HepG2 (cell line): ENCODE results near the gene PDPK1. TPM values are rescaled to one million over a fixed set of nuclear protein-coding genes. Genes with fewer than 3 reads are reported as not detected.
"Not testable (repeated sequence)": the region's sequence is repeated elsewhere in the genome, so short reads cannot be mapped to it uniquely, and the experiment has no call there.

Source experiments
- ATAC-seq: fragments of 200-7000 bp; cut with Tn5 transposase; 3 replicates; pipeline ENCODE4 v1.9.1; 2020; ENCODE audit warnings: mild to moderate bottlenecking, moderate library complexity
- BruUV-seq: library from RNA; stranded (reverse); fragments of 400-500 nt; replicated peaks from 2 replicates; lab custom pipeline; 2021; lab: Mats Ljungman, UMichigan
- CTCF ChIA-PET: fragments of 300-600 bp; formaldehyde crosslinking; extraction: SDS; loops from one replicate; lab custom pipeline; 2021; ENCODE audit warnings: low total read pairs, inconsistent platforms, low intra/inter-chr PET ratio; lab: Yijun Ruan, JAX
- POLR2A ChIA-PET: fragments of 350-600 bp; sonication (Branson Sonifier 250); formaldehyde crosslinking; loops from one replicate; lab custom pipeline; 2020; ENCODE audit warnings: antibody characterized with exemption, inconsistent platforms; lab: Yijun Ruan, JAX
- DNase-seq: peaks from one replicate; pipeline ENCODE4 v3.0.0-alpha.2; 2015; ENCODE audit warnings: low spot score
- FAIRE-seq: peaks from 3 replicates; lab custom pipeline; 2011; peaks lifted over from hg19 to GRCh38; lab: Jason Lieb, UNC
- H2AFZ ChIP-seq: one replicate; pipeline ENCODE4 v1.6.1; 2011; ENCODE audit warnings: low read length, inconsistent platforms
- H3K27ac ChIP-seq: fragments of 300-600 bp; 3 replicates; pipeline ENCODE4 v1.8.0; 2011; ENCODE audit warnings: mixed run types, mild to moderate bottlenecking, mixed read lengths, low read length, inconsistent platforms; ENCODE audit not compliant: insufficient read depth; ENCODE audit errors: extremely low read length
- H3K27me3 ChIP-seq, 2 experiments: fragments of 200-600 bp in 1 of 2; 2 replicates in 1 of 2; 3 replicates in 1 of 2; pipeline versions ENCODE4 v1.6.0 to v1.8.0; 2011; ENCODE audit warnings: low read length in 2 of 2, mild to moderate bottlenecking in 2 of 2, moderate library complexity in 2 of 2, inconsistent platforms in 1 of 2; ENCODE audit not compliant: insufficient read depth in 2 of 2, control insufficient read depth in 1 of 2
- H3K36me3 ChIP-seq, 2 experiments: fragments of 200-600 bp in 1 of 2; replicated peaks in 1 of 2; 2 replicates in 1 of 2; 3 replicates in 1 of 2; pipeline versions ENCODE4 v1.5.1 to v1.8.0; 2011; ENCODE audit warnings: low read length in 2 of 2, inconsistent platforms in 1 of 2; ENCODE audit not compliant: insufficient read depth in 2 of 2, control insufficient read depth in 1 of 2
- H3K4me1 ChIP-seq: 2 replicates; pipeline ENCODE4 v1.5.1; 2012; ENCODE audit warnings: low read length, inconsistent platforms; ENCODE audit not compliant: insufficient read depth
- H3K4me2 ChIP-seq: 2 replicates; pipeline ENCODE4 v1.6.0; 2011; ENCODE audit warnings: low read depth, low read length, inconsistent platforms
- H3K4me3 ChIP-seq, 3 experiments: fragments of 200-600 bp in 1 of 3; sonication (generic), shearing (Covaris generic) in 1 of 3; replicated peaks in 1 of 3; 2 replicates each; pipeline ENCODE4 v1.5.1; 2011 to 2016; ENCODE audit warnings: low read length in 3 of 3, inconsistent platforms in 2 of 3, low read depth in 2 of 3, mild to moderate bottlenecking in 2 of 3, control low read depth in 1 of 3, mixed read lengths in 1 of 3; ENCODE audit not compliant: insufficient read depth in 1 of 3
- H3K79me2 ChIP-seq: one replicate; pipeline ENCODE4 v1.6.1; 2011; ENCODE audit warnings: low read length, inconsistent platforms; ENCODE audit not compliant: insufficient read depth
- H3K9ac ChIP-seq: 2 replicates; pipeline ENCODE4 v1.6.0; 2011; ENCODE audit warnings: mild to moderate bottlenecking, low read depth, low read length, inconsistent platforms; ENCODE audit not compliant: insufficient read depth
- H3K9me3 ChIP-seq: 2 replicates; pipeline ENCODE4 v1.5.1; 2012; ENCODE audit warnings: mild to moderate bottlenecking, low read length
- H4K20me1 ChIP-seq: 2 replicates; pipeline ENCODE4 v1.6.0; 2011; ENCODE audit warnings: inconsistent platforms, mild to moderate bottlenecking, low read length, moderate library complexity; ENCODE audit not compliant: insufficient read depth
- AGO1 ChIP-seq: fragments of 200-400 bp; formaldehyde crosslinking; IDR thresholded peaks from 2 replicates; pipeline ENCODE4 v1.6.1; 2017; ENCODE audit warnings: mild to moderate bottlenecking, low read depth, low read length, moderate library complexity; ENCODE audit not compliant: poor library complexity, severe bottlenecking
- HDAC2 ChIP-seq: sonication (generic); formaldehyde crosslinking; IDR thresholded peaks from 2 replicates; pipeline ENCODE4 v1.4.0; 2020; ENCODE audit warnings: missing genetic modification reagents
- HMG20A ChIP-seq: IDR thresholded peaks from 2 replicates; pipeline ENCODE4 v1.6.1; 2016; ENCODE audit warnings: borderline replicate concordance
- POLR2A ChIP-seq, 2 experiments: IDR thresholded peaks; 2 replicates each; pipeline ENCODE4 v1.6.1; 2011; ENCODE audit warnings: low read depth in 2 of 2, low read length in 2 of 2, mild to moderate bottlenecking in 1 of 2, moderate library complexity in 1 of 2; ENCODE audit not compliant: insufficient read depth in 1 of 2
- ZFP37 ChIP-seq: sonication (generic); formaldehyde crosslinking; IDR thresholded peaks from 2 replicates; pipeline ENCODE4 v1.4.0; 2020; ENCODE audit warnings: missing genetic modification reagents, borderline replicate concordance
- WGBS: methylation state at CpG from one replicate; pipeline ENCODE4 v1.1.6; 2017; ENCODE audit warnings: low lambda C conversion rate; 5-methylcytosine and 5-hydroxymethylcytosine counted together
- in situ Hi-C: cut with HindIII; loops from 2 replicates; pipeline ENCODE4 v1.10.0; 2017; ENCODE audit warnings: low pct_unique_long_range_greater_than_20kb; ENCODE audit not compliant: extremely low pct_ligation_motif_present
- intact Hi-C: fragments of 100-400 bp; cut with micrococcal nuclease; formaldehyde crosslinking; loops from one replicate; pipeline ENCODE4 v1.10.0; 2022; ENCODE audit not compliant: unreplicated experiment
- polyA plus RNA-seq, 8 experiments: library from polyadenylated mRNA; depleted of rRNA in 3 of 8; stranded (reverse) in 7 of 8; unstranded in 1 of 8; fragments of >200 nt; fragmentation: Illumina TruSeq in 4 of 8; extraction: Trizol in 4 of 8; gene quantifications; 2 replicates each; pipeline versions ENCODE4 v1.2.1 to v1.2.3, GENCODE V29; 2011 to 2016; ENCODE audit warnings: low read depth in 4 of 8, missing spikeins in 1 of 8, mixed read lengths in 1 of 8; ENCODE audit not compliant: insufficient read depth in 1 of 8
- total RNA-seq, 5 experiments: library from RNA; depleted of rRNA; stranded (reverse); fragments of >200 nt; fragmentation: Illumina TruSeq; extraction: Trizol; gene quantifications; 2 replicates each; pipeline ENCODE4 v1.2.3, GENCODE V29; 2016; ENCODE audit warnings: low read depth in 1 of 5

PDPK1 gene
- total and polyA plus RNA-seq, 2 of the 13 experiments (the other 11 are each of a cell fraction or from before 2014, with no cell fraction given): 59.6 to 129 TPM

DNA sequence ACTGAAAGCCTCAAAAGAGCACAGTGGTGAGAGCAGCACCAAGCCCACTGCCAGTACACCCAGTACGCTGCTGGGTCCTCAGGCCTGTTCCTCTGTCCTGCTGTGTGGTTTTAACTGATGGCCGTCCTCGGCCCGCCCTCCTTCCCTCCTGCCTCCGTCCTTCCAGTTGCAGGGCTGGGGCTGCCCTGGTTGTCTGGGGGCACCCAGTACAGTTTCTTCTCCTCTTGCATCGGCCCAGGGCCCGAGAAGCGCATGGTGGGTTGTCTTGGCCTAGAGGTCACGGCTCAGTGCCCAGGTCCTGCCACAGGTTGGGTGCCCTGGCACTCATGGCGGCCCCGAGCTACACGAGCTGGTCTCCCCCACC is 73.7 kb downstream of the PDPK1 start:
- no TSS peak for BruUV-seq
- ATAC-seq (no peak), FAIRE-seq (no peak), DNase-seq (no peak)
- WGBS: 95% methylated on average over 8 of the region's 12 CpGs
- Histone ChIP-seq H3K36me3 (peaks cover 5 to 15% of the 10 kb centered on the region in 2 experiments; a peak in 4 of 5 replicates), H3K27me3 (no peaks in the 10 kb centered on the region), H2AFZ (no peak overlapping the region), H3K27ac (no peak overlapping the region), H3K4me2 (no peak overlapping the region), H3K4me3 (no peak overlapping the region), H3K9ac (no peak overlapping the region), H4K20me1 (no peaks in the 10 kb centered on the region), H3K9me3 (no peaks in the 10 kb centered on the region), H3K4me1 (no peaks in the 10 kb centered on the region), H3K79me2 (peaks cover 4% of the 10 kb centered on the region)
- intact Hi-C loops: no loop called here
- in situ Hi-C loops: no loop called here
- TF ChIP-seq POLR2A (IDR thresholded peaks at IDR 0.05; ENCODE audit: insufficient read depth in 1 of 2, low read depth in 2 of 2, low read length in 2 of 2) (peak in 1 of 2 experiments; percentile 42; a peak in 1 of 4 replicates), HMG20A (no peak), HDAC2 (no peak), AGO1 (peak; percentile 91), ZFP37 (no peak)
- ChIA-PET CTCF (no interaction called here), POLR2A (no interaction called here)

DNA sequence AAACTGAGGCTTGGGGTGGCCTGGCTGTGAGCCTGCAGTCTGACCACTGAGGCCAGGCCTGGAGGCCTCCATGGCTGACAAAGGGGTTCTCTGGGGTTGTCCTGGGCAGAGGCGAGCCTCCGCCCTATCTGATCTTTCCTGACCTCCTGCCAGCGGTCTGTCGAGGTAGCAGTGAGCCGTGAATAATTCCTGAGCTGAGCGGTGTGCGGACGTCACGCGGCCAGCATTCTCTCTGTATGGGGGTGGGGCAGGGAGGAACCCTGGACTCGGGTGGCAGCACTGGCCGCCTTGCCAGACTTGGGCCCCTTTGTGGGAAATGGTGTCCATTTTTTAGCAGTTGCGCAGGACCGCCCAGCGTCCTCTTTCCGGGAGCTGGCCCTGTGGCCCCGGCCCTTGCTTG is 74.1 kb downstream of the PDPK1 start:
- peaks cover 5 to 15% of the 10 kb centered on the region in 2 experiments; a peak in 4 of 5 replicates for H3K36me3 ChIP-seq
- H3K9me3 ChIP-seq, BruUV-seq, H4K20me1 ChIP-seq, H3K4me1 ChIP-seq, H3K27me3 ChIP-seq, intact Hi-C loops, FAIRE-seq, in situ Hi-C loops, ATAC-seq, H3K9ac ChIP-seq, CTCF ChIA-PET, H2AFZ ChIP-seq, H3K4me3 ChIP-seq, POLR2A ChIA-PET, DNase-seq, H3K4me2 ChIP-seq, H3K79me2 ChIP-seq, H3K27ac ChIP-seq: not testable (repeated sequence)
- no CpG with 5 or more reads among the region's 17 CpGs for WGBS

DNA sequence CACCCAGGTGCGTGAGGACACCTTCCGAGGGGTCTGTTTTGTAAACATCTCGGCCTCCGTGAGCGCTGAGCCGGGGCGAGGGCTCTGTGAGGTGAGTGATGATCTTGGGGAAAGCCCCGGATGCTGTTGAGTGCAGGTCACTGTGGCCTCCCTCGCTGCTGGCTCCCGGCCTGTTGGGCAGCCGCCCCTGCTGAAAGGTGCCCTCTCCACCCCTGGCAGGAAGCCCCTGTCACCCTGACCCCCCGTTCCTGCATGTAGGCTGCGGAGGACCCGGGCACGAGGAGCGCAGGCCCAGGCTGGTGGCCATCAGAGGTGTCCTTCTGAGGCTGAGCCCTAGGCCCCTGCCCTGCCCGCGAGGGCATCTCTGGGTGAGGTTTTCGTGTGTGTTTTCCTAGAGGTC is 75.4 kb downstream of the PDPK1 start:
- H4K20me1 ChIP-seq, H3K79me2 ChIP-seq, DNase-seq, intact Hi-C loops, H3K27me3 ChIP-seq, H3K4me3 ChIP-seq, H3K9ac ChIP-seq, H2AFZ ChIP-seq, BruUV-seq, ATAC-seq, POLR2A ChIA-PET, H3K27ac ChIP-seq, H3K4me2 ChIP-seq, CTCF ChIA-PET, in situ Hi-C loops, H3K4me1 ChIP-seq, FAIRE-seq, H3K9me3 ChIP-seq: not testable (repeated sequence)
- peaks cover 5 to 15% of the 10 kb centered on the region in 2 experiments; a peak in 4 of 5 replicates for H3K36me3 ChIP-seq
- no CpG with 5 or more reads among the region's 19 CpGs for WGBS
